ENCODE results near the gene OBSCN. TPM values are rescaled to one million over a fixed set of nuclear protein-coding genes. Genes with fewer than 3 reads are reported as not detected.
A peak's percentile ranks its signal among the peaks of the same experiment; 100 is the strongest.

OBSCN gene
- total RNA-seq, 1 donor from 2014 or later: 39.4 TPM

DNA sequence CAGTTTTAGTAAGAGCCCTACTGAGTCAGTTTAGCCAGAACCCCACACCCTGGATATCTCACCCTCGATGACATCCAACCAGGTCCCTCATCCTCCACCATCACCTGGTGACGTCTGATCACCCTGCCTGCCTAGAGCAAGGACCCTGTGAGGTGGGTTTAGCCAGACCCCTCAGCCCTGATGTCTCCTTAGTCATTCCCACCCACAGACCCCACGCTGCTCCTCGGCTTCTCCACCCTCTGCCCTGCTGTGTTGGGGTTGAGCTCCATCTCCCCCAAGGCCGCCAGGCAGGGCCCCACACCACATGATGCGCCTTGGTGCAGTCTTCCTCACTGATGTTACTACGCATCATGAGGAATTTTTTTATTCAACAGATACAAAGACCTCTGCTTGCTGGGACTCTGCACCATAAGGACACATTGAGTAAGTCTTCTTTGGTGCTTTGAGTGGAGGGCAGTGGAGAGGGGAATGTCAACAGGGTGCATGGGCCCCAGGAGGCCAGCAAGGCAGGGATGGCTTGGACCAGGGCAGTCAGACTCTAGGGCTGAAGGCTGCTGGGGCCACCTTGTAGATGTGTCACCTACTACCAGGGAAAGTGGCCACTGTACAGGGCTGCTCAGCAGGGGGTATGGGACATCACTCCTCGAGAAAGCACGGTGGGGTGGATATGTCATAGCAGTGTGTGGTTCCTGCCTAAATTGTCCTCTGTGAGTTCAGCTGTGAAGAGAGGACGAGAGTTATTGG is 43.9 kb upstream of the OBSCN start:
- ATAC-seq (no peak), DNase-seq (no peak)
- no peaks in the 10 kb centered on the region for H3K9me3 ChIP-seq
- TF ChIP-seq, protein P1, sequence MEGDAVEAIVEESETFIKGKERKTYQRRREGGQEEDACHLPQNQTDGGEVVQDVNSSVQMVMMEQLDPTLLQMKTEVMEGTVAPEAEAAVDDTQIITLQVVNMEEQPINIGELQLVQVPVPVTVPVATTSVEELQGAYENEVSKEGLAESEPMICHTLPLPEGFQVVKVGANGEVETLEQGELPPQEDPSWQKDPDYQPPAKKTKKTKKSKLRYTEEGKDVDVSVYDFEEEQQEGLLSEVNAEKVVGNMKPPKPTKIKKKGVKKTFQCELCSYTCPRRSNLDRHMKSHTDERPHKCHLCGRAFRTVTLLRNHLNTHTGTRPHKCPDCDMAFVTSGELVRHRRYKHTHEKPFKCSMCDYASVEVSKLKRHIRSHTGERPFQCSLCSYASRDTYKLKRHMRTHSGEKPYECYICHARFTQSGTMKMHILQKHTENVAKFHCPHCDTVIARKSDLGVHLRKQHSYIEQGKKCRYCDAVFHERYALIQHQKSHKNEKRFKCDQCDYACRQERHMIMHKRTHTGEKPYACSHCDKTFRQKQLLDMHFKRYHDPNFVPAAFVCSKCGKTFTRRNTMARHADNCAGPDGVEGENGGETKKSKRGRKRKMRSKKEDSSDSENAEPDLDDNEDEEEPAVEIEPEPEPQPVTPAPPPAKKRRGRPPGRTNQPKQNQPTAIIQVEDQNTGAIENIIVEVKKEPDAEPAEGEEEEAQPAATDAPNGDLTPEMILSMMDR (IDR thresholded peaks at IDR 0.05): no peak
- intact Hi-C loops (cut with DNase I): no loop called here
- H3K4me3 ChIP-seq: no peak overlapping the region
- peaks cover 26% of the 10 kb centered on the region for H3K4me1 ChIP-seq
- H3K36me3 ChIP-seq: no peaks in the 10 kb centered on the region
- peak overlapping the region; percentile 84 for H3K27ac ChIP-seq
- H3K27me3 ChIP-seq: no peaks in the 10 kb centered on the region

DNA sequence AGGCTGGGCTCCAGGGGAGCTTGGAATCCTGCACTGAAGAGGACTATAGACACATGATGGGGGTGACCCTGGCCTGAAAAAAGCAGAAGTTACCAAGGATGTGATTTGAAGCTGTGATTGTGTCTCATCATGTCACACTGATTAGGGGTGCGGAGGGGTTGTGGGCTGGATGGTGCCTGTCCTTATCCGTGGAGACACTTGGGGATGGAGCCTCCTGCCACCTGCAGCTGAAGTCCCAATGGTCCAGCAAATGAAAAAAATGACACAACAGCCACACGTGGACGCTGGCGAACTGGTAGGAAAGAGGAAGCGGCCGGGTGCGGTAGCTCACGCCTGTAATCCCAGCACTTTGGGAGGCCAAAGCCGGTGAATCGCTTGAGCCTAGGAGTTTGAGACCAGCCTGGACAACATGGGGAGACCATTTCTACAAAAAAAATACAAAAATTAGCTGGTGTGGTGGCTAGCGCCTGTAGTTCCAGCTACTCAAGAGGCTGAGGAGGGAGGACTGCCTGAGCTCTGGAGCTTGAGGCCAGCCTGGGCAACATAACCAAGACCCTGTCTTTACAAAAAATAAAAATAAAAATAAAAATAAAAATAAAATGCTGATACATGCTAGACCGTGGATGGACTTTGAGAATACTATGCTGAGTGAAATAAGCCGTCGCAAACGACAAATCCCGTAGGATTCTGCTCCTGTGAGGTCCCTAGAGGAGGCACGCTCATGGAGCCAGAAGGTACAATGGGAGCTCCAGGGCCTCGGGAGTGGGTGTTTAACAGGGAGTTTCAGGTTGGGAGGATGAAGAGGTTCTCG is 43.1 kb upstream of the OBSCN start:
- TF ChIP-seq, protein P1 (IDR thresholded peaks at IDR 0.05): no peak
- Histone ChIP-seq H3K9me3 (no peaks in the 10 kb centered on the region), H3K36me3 (no peaks in the 10 kb centered on the region), H3K4me3 (peak overlapping the region; percentile 64), H3K4me1 (peaks cover 26% of the 10 kb centered on the region), H3K27ac (peak overlapping the region; percentile 84), H3K27me3 (no peaks in the 10 kb centered on the region)
- ATAC-seq (no peak), DNase-seq (peak; percentile 73)
- intact Hi-C loops (cut with DNase I): no loop called here

DNA sequence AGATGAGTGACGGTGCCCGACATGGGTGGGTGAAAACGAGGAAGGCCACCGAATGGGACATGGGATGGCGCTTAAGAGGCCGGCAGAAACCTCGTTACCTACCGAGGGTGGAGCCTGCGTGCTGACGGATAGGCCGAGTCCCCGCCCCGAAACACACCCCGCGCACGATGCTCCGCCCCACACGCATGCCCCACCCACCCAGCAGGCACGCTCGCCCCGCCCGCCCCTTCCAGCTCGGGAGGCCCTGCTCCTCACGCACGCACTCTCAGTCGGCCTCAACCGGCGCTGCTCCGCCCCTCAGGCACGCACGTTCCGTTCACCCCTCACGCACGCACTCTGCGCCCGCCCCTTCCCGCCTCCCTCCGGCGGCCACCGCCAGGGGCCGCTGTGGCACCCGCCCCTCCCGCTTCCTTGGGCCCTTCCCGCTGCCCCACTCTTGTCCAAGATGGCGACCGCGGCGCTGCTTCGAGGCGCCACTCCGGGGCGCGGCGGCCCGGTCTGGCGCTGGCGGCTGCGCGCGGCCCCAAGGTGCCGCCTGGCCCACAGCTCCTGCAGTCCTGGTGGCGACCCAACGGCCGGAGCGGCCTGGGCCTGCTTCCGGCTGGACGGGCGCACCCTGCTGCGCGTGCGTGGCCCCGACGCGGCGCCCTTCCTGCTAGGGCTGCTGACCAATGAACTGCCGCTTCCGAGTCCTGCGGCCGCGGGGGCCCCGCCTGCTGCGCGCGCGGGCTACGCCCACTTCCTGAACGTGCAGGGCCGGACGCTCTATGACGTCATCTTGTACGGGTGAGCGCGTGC is 42.3 kb upstream of the OBSCN start, which contains the start of gene IBA57:
Gene IBA57, plus strand, starts transcription at position 433 of the 798 bp plus-strand sequence. Its CDS starts 13 bp downstream, at position 446.
- DNase-seq (peak; percentile 100), ATAC-seq (peak; percentile 92)
- H3K27me3 ChIP-seq: no peaks in the 10 kb centered on the region
- TF ChIP-seq, protein P1 (IDR thresholded peaks at IDR 0.05): peak; percentile 87
- no peaks in the 10 kb centered on the region for H3K36me3 ChIP-seq
- peak within 1 kb of the TSS; percentile 78 for H3K4me3 ChIP-seq
- H3K9me3 ChIP-seq: no peaks in the 10 kb centered on the region
- peaks cover 26% of the 10 kb centered on the region for H3K4me1 ChIP-seq
- intact Hi-C loops (cut with DNase I): no loop called here
- peak within 1 kb of the TSS; percentile 99 for H3K27ac ChIP-seq

DNA sequence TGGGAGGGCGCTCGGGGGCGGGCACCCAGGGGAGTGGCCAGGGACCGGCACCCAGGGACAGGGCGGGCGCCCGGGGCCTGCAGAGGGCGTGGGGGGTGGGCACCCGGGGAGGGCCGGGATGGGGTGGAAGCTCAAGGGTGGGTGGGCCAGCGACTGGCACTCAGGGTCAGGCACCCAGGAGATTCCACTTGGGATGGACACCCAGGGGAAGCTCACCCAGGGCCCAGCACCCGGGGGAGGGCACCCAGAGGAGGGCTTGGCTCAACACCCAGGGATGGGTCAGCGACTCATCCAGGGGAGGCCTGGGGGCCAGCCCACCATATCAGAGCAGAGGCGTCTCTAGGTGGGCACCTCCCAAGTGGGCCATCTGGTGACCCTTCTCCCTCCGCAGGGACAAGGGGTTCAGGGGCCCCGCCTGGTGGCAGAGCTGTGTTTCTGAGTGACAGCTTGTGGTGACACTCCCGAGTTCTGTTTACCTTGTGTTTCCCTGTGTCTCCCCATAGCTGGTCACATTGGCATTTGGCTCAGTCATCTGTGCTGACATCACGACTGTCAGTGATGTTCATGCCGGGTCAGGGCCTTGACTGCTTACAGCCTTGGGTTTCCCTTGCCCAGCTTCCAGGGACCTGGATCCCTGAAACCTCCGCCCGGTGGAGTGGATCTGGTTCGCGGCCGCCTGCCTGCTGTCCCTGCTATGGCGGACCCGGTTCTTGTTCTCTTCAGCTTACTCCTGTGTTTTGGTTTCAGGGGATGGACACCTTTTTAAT is 41.5 kb upstream of the OBSCN start:
- Histone ChIP-seq H3K27ac (peak overlapping the region; percentile 99), H3K36me3 (no peaks in the 10 kb centered on the region), H3K27me3 (no peaks in the 10 kb centered on the region), H3K4me3 (peak overlapping the region; percentile 78), H3K9me3 (no peaks in the 10 kb centered on the region), H3K4me1 (peaks cover 26% of the 10 kb centered on the region)
- DNase-seq (no peak), ATAC-seq (peak; percentile 7)
- intact Hi-C loops (cut with DNase I): no loop called here
- TF ChIP-seq, protein P1 (IDR thresholded peaks at IDR 0.05): peak; percentile 44
